VCaP (cell line): ENCODE data around the gene ANKRA2.

ENCODE experiments used
- H3K27ac ChIP-seq: fragments of 450-650 bp; 2 replicates; pipeline ENCODE4 v1.5.1; 2017
- CTCF ChIP-seq: fragments of 450-650 bp; conservative IDR thresholded peaks from 2 replicates; pipeline ENCODE4 v1.5.1; 2017; ENCODE audit warnings: mild to moderate bottlenecking, moderate library complexity

ANKRA2 gene

DNA sequence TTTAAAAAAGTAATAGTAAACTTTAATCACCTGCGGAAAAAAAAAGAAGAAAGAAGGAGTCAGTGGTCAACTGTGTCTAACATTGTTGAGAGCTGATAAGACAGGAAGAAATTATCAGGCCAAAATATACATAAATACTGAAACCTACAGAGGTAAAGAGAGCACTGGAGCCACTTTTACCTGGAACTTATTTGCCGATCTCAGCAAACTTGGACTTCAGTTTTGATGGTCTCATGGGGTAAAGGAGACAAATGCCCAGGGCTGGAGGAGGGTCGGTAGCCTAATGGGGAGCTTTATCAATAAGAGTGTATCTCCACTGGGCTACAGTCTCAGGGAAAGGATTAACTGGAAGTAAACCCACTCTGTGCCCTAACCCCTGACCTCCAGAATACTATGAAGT, 33.9 kb upstream of the ANKRA2 start:
- TF ChIP-seq CTCF, result no peak
- no peak overlapping the region for H3K27ac ChIP-seq

DNA sequence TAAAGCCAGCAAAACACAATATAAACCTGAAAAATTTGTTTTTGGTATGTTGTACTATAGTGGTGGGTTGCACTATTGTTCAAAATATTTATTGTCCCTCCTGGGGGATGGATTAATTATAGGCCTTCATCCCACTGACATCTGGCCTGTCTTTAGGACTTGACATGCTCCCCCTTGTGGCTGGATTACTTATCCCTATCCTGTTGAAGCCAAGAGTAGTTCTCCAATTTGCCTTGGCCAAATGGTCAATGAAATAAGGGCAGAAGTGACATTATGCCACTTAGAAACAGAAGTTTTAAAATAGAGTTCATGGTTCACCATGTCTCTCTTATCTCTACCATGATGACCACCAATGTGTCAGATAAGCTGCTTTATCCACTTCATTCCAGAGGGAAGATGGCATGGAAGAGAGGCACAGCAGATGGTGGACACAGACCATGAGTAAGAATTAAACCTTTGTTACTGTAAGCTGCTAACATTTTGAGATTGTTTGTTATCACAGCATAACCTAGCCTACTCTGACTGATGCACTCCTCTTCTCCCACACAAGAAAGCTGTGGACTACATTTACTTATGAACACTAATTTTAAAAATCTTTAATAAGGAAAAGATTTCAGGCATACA, 31.4 kb upstream of the ANKRA2 start:
- no peak overlapping the region for H3K27ac ChIP-seq
- peak; percentile 66 for TF ChIP-seq CTCF

GRCh38 chr5:73592551-73592950, 27.1 kb upstream of the ANKRA2 start:
- H3K27ac ChIP-seq, result no peak overlapping the region
- no peak for TF ChIP-seq CTCF

GRCh38 chr5:73591698-73592501, 26.5 kb upstream of the ANKRA2 start:
- no peak for TF ChIP-seq CTCF
- H3K27ac ChIP-seq, result no peak overlapping the region

- peak; percentile 71 for TF ChIP-seq CTCF
- H3K27ac ChIP-seq, result no peak overlapping the region
Measured at GRCh38 chr5:73591102-73591695, 25.8 kb upstream of the ANKRA2 start.

- TF ChIP-seq CTCF, result no peak
- H3K27ac ChIP-seq, result no peak overlapping the region
Measured at GRCh38 chr5:73587923-73588322, 22.5 kb upstream of the ANKRA2 start.

DNA sequence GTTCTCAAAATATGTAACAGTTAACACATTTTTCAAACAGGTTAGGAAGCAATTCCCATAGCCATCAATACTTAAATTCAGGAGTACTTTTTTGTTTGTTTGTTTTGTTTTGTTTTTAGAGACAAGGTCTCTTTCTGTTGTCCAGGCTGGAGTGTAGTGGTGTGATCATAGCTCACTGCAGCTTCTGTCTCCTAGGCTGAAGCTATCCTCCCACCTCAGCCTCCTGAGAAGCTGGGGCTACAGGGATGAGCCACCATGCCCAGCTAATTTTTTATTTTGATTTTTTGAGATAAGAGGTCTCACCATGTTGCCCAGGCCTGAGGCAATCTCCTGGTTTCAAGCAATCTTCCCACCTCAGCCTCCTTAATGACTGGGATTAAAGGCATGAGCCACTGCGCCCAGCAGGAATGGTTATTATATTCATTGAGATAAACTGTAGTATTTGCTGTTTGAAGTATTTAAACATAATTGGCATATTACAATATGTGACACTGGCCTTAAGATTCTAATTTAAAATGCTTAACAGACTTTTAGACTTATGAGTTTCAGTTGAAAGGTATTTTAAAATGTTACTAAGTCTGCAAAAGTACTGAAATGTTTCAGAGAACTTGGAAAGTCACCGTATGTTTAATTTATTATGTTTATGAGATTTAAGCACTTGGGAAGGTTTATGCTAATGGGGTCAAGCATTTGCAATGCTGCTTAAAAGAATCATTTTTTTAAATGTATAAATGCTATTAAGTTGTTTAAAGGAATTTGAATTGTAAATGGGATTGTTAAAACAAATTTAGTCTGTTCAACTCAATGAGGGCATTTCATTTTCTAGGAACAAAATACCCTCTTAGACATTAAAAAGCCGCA, 17.1 kb upstream of the ANKRA2 start:
- no peak overlapping the region for H3K27ac ChIP-seq
- TF ChIP-seq CTCF, result no peak
